GM12878 (cell line): ENCODE results near the gene FAM174A. TPM values are rescaled to one million over a fixed set of nuclear protein-coding genes. Genes with fewer than 3 reads are reported as not detected.

Experiments
- ATAC-seq: fragments of 200-7000 bp; cut with Tn5 transposase; 3 replicates; pipeline ENCODE4 v1.9.1; 2020; ENCODE audit warnings: mild to moderate bottlenecking, moderate library complexity
- BruUV-seq: library from RNA; stranded (reverse); fragments of 400-500 nt; replicated peaks from 2 replicates; lab custom pipeline; 2021; lab: Mats Ljungman, UMichigan
- CTCF ChIA-PET: fragments of 300-600 bp; sonication (Branson Sonifier 250); formaldehyde crosslinking; extraction: SDS; loops from one replicate; lab custom pipeline; 2021; ENCODE audit warnings: inconsistent platforms; lab: Yijun Ruan, JAX
- POLR2A ChIA-PET: fragments of 350-600 bp; formaldehyde crosslinking; extraction: SDS; loops from one replicate; lab custom pipeline; 2021; ENCODE audit warnings: inconsistent platforms; lab: Charles Lee
- RAD21 ChIA-PET: fragments of 300-600 bp; sonication (Branson Sonifier 250); formaldehyde crosslinking; loops from one replicate; lab custom pipeline; 2023; ENCODE audit warnings: antibody characterized with exemption; ENCODE audit not compliant: unreplicated experiment; lab: Charles Lee
- SMC1A ChIA-PET: fragments of 300-600 bp; sonication (Branson Sonifier 250); formaldehyde crosslinking; loops from one replicate; lab custom pipeline; 2023; ENCODE audit not compliant: unreplicated experiment, uncharacterized antibody; lab: Charles Lee
- DNase-seq: peaks from one replicate; pipeline ENCODE4 v3.0.0-alpha.2; 2011; ENCODE audit warnings: low read depth, low spot score
- FAIRE-seq: peaks from 3 replicates; lab custom pipeline; 2011; peaks lifted over from hg19 to GRCh38; lab: Jason Lieb, UNC
- H2AFZ ChIP-seq: 2 replicates; pipeline ENCODE4 v1.6.0; 2011; ENCODE audit warnings: low read depth, low read length, control low read depth; ENCODE audit not compliant: control insufficient read depth
- H3K27ac ChIP-seq: 2 replicates; pipeline ENCODE4 v1.5.1; 2011; ENCODE audit warnings: control low read depth; ENCODE audit not compliant: control insufficient read depth, insufficient read depth
- H3K27me3 ChIP-seq, 2 experiments: replicated peaks in 1 of 2; 2 replicates each; pipeline versions ENCODE4 v1.6.0 to v1.6.1; 2011; ENCODE audit warnings: low read length in 1 of 2; ENCODE audit not compliant: control insufficient read depth in 2 of 2, insufficient read depth in 2 of 2
- H3K36me3 ChIP-seq, 2 experiments: 2 replicates each; pipeline ENCODE4 v1.5.1; 2011; ENCODE audit warnings: low read length in 1 of 2; ENCODE audit not compliant: control insufficient read depth in 2 of 2, insufficient read depth in 2 of 2
- H3K4me1 ChIP-seq: 2 replicates; pipeline ENCODE4 v1.6.1; 2011; ENCODE audit warnings: mild to moderate bottlenecking, low read length, moderate library complexity, mixed read lengths; ENCODE audit not compliant: control insufficient read depth, insufficient read depth
- H3K4me2 ChIP-seq: 2 replicates; pipeline ENCODE4 v1.6.0; 2011; ENCODE audit warnings: control low read depth; ENCODE audit not compliant: control insufficient read depth, insufficient read depth
- H3K4me3 ChIP-seq: fragments of 200-600 bp; sonication (generic); 2 replicates; pipeline ENCODE4 v1.5.1; 2016
- H3K79me2 ChIP-seq: 2 replicates; pipeline ENCODE4 v1.6.0; 2011; ENCODE audit warnings: low read length; ENCODE audit not compliant: control insufficient read depth, insufficient read depth
- H3K9ac ChIP-seq: 2 replicates; pipeline ENCODE4 v1.8.0; 2011; ENCODE audit warnings: low read length, control low read depth, mixed read lengths; ENCODE audit not compliant: control insufficient read depth, insufficient read depth
- H3K9me3 ChIP-seq: replicated peaks from 3 replicates; pipeline ENCODE4 v1.5.1; 2011; ENCODE audit warnings: mild to moderate bottlenecking, low read length; ENCODE audit not compliant: control insufficient read depth, insufficient read depth
- H4K20me1 ChIP-seq: 2 replicates; pipeline ENCODE4 v1.6.0; 2011; ENCODE audit not compliant: control insufficient read depth, insufficient read depth
- BHLHE40 ChIP-seq, 2 experiments: fragments of 450-650 bp in 1 of 2; IDR thresholded peaks; 2 replicates each; pipeline ENCODE4 v1.6.1; 2011 to 2017; ENCODE audit warnings: low read depth in 2 of 2, borderline replicate concordance in 1 of 2, improper control_type of control experiment in 1 of 2, low read length in 1 of 2, mild to moderate bottlenecking in 1 of 2
- BRCA1 ChIP-seq: IDR thresholded peaks from 2 replicates; pipeline ENCODE4 v1.6.1; 2011; ENCODE audit warnings: low read depth, low read length, improper control_type of control experiment
- CREB1 ChIP-seq: IDR thresholded peaks from 2 replicates; pipeline ENCODE4 v1.6.1; 2012; ENCODE audit warnings: low read depth, mild to moderate bottlenecking, inconsistent platforms
- HDGF ChIP-seq: fragments of 450-650 bp; IDR thresholded peaks from 2 replicates; pipeline ENCODE4 v1.6.1; 2016; ENCODE audit warnings: antibody characterized with exemption
- POU2F2 ChIP-seq: IDR thresholded peaks from 3 replicates; pipeline ENCODE4 v1.6.1; 2011; ENCODE audit warnings: low read depth, mild to moderate bottlenecking, low read length, borderline replicate concordance
- SMAD1 ChIP-seq: fragments of 450-650 bp; IDR thresholded peaks from 2 replicates; pipeline ENCODE4 v1.6.1; 2018; ENCODE audit warnings: mild to moderate bottlenecking, low read depth; ENCODE audit not compliant: partially characterized antibody
- SRF ChIP-seq, 2 experiments: IDR thresholded peaks; 2 replicates each; pipeline ENCODE4 v1.6.1; 2011; ENCODE audit warnings: low read depth in 2 of 2, low read length in 2 of 2, mild to moderate bottlenecking in 1 of 2, moderate library complexity in 1 of 2
- TCF7 ChIP-seq: IDR thresholded peaks from 2 replicates; pipeline ENCODE4 v1.6.1; 2014; ENCODE audit warnings: antibody characterized with exemption, borderline replicate concordance
- WGBS: methylation state at CpG from one replicate; pipeline ENCODE4 v1.1.6; 2016; ENCODE audit warnings: low lambda C conversion rate; ENCODE audit not compliant: insufficient replicate concordance, insufficient coverage; ENCODE audit errors: missing lambda C conversion rate; 5-methylcytosine and 5-hydroxymethylcytosine counted together
- in situ Hi-C: fragments of 300-500 bp; cut with MboI; formaldehyde crosslinking; loops from 9 replicates; pipeline ENCODE4 v1.14.3; 2018; ENCODE audit warnings: mixed read lengths
- intact Hi-C: fragments of 100-400 bp; cut with micrococcal nuclease; formaldehyde crosslinking; loops from one replicate; pipeline ENCODE4 v1.14.2; 2022; ENCODE audit not compliant: unreplicated experiment
- polyA plus RNA-seq, 11 experiments: library from polyadenylated mRNA; depleted of rRNA in 4 of 11; unstranded in 6 of 11; stranded (reverse) in 5 of 11; fragments of >200 nt; fragmentation: Nextera tagmentation in 4 of 11; fragmentation: Illumina TruSeq in 1 of 11; extraction: Ambion mirVana in 4 of 11; extraction: Trizol in 1 of 11; gene quantifications; 1 replicate in 1 of 11; 2 replicates in 10 of 11; pipeline versions ENCODE4 v1.2.1 to v1.2.3, GENCODE V29; 2011 to 2016; ENCODE audit warnings: inconsistent platforms in 2 of 11, missing spikeins in 2 of 11, low read depth in 1 of 11
- total RNA-seq, 4 experiments: library from RNA; depleted of rRNA in 3 of 4; stranded (reverse); fragments of >200 nt in 3 of 4; fragmentation: Illumina TruSeq in 1 of 4; extraction: Trizol in 1 of 4; gene quantifications; 2 replicates each; pipeline versions ENCODE4 v1.2.1 to v1.2.3, GENCODE V29; 2013 to 2021
- TF ChIP-seq, protein P1 (sequence below): IDR thresholded peaks from 2 replicates; pipeline ENCODE4 v1.6.1; 2012; ENCODE audit warnings: low read depth, low read length, improper control_type of control experiment
- TF ChIP-seq, protein P2 (sequence below): fragments of 450-650 bp; IDR thresholded peaks from 2 replicates; pipeline ENCODE4 v1.6.1; 2017; ENCODE audit warnings: mild to moderate bottlenecking

FAM174A gene
- total and polyA plus RNA-seq, 10 of the 15 experiments (the other 5 are each of a cell fraction or from before 2014, with no cell fraction given): 1.4 to 12.1 (median 6.0) TPM

DNA sequence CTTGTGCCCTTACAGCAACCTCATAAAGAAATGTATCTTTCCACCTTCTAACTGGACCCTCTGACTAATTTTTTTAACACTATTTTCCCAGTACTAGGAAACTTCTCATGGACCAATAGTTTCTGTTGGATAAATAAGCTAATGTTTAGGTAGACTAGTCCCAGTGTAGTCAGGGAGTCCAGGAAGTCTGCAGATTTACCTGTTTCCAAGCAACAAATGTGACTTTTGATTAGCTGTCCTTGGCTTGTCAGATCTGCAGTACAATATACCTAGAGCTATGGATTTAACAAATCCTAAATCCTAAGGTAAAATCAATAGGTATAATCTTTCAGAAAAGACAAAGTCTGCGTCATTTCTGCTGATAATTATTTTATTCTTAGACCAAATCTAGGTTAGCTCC, 55.7 kb downstream of the FAM174A start:
- Histone ChIP-seq H3K4me1 (no peaks in the 10 kb centered on the region), H3K36me3 (no peaks in the 10 kb centered on the region), H3K79me2 (no peaks in the 10 kb centered on the region), H3K27ac (no peak overlapping the region), H2AFZ (no peak overlapping the region), H3K27me3 (no peaks in the 10 kb centered on the region), H4K20me1 (no peaks in the 10 kb centered on the region), H3K4me2 (no peak overlapping the region), H3K9ac (no peak overlapping the region), H3K4me3 (no peak overlapping the region), H3K9me3 (no peaks in the 10 kb centered on the region; the same call in 2 of the 3 replicates)
- DNase-seq (no peak), FAIRE-seq (no peak), ATAC-seq (no peak)
- CTCF ChIA-PET: interaction anchor here (0.8 to 1.3 kb wide), 3 partner anchors 9 to 158 kb away, joined by 3 read pairs; no protein-coding TSS in a partner anchor
- RAD21 ChIA-PET: no interaction called here
- no TSS peak for BruUV-seq
- intact Hi-C loops (no loop called here), in situ Hi-C loops (no loop called here)
- no peak for TF ChIP-seq CREB1
- TF ChIP-seq, protein P1, sequence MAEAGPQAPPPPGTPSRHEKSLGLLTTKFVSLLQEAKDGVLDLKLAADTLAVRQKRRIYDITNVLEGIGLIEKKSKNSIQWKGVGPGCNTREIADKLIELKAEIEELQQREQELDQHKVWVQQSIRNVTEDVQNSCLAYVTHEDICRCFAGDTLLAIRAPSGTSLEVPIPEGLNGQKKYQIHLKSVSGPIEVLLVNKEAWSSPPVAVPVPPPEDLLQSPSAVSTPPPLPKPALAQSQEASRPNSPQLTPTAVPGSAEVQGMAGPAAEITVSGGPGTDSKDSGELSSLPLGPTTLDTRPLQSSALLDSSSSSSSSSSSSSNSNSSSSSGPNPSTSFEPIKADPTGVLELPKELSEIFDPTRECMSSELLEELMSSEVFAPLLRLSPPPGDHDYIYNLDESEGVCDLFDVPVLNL: no peak
- TF ChIP-seq, protein P2, sequence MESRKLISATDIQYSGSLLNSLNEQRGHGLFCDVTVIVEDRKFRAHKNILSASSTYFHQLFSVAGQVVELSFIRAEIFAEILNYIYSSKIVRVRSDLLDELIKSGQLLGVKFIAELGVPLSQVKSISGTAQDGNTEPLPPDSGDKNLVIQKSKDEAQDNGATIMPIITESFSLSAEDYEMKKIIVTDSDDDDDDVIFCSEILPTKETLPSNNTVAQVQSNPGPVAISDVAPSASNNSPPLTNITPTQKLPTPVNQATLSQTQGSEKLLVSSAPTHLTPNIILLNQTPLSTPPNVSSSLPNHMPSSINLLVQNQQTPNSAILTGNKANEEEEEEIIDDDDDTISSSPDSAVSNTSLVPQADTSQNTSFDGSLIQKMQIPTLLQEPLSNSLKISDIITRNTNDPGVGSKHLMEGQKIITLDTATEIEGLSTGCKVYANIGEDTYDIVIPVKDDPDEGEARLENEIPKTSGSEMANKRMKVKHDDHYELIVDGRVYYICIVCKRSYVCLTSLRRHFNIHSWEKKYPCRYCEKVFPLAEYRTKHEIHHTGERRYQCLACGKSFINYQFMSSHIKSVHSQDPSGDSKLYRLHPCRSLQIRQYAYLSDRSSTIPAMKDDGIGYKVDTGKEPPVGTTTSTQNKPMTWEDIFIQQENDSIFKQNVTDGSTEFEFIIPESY: no peak
- no peak for TF ChIP-seq SRF (IDR thresholded peaks at IDR 0.05; ENCODE audit: low read depth in 2 of 2, low read length in 2 of 2)
- no peak for TF ChIP-seq BRCA1
- TF ChIP-seq HDGF: no peak
- no peak for TF ChIP-seq TCF7
- no peak for TF ChIP-seq SMAD1
- TF ChIP-seq BHLHE40 (IDR thresholded peaks at IDR 0.05; ENCODE audit: borderline replicate concordance in 1 of 2, low read depth in 2 of 2, low read length in 1 of 2): no peak
- TF ChIP-seq POU2F2: no peak
- POLR2A ChIA-PET: no interaction called here
- SMC1A ChIA-PET: interaction anchor here (0.7 to 1.8 kb wide), 4 partner anchors 9 to 353 kb away, joined by 3 to 6 read pairs (median 5); no protein-coding TSS in a partner anchor
- 95% methylated on average over 1 of the region's 1 CpG for WGBS
